HepG2 (cell line): ENCODE data around the gene EXOSC7. TPM values are rescaled to one million over a fixed set of nuclear protein-coding genes. Genes with fewer than 3 reads are reported as not detected.

Experiments
- ERF ChIP-seq: IDR thresholded peaks from 2 replicates; pipeline ENCODE4 v1.6.1; 2018; ENCODE audit warnings: missing biosample characterization, missing genetic modification reagents
- GATAD1 ChIP-seq: IDR thresholded peaks from 2 replicates; pipeline ENCODE4 v1.6.1; 2016; ENCODE audit warnings: missing genetic modification reagents, missing compliant biosample characterization
- GLI4 ChIP-seq: sonication (generic); formaldehyde crosslinking; IDR thresholded peaks from 2 replicates; pipeline ENCODE4 v1.5.1; 2020; ENCODE audit warnings: missing genetic modification reagents, mild to moderate bottlenecking, moderate library complexity, borderline replicate concordance
- GMEB1 ChIP-seq: sonication (generic); formaldehyde crosslinking; IDR thresholded peaks from 2 replicates; pipeline ENCODE4 v1.5.1; 2020; ENCODE audit warnings: missing genetic modification reagents, mild to moderate bottlenecking, borderline replicate concordance
- HOXA5 ChIP-seq: sonication (generic); formaldehyde crosslinking; IDR thresholded peaks from 2 replicates; pipeline ENCODE4 v1.4.0; 2020; ENCODE audit warnings: missing genetic modification reagents
- KMT2A ChIP-seq: sonication (generic); formaldehyde crosslinking; IDR thresholded peaks from 2 replicates; pipeline ENCODE4 v1.4.0; 2020; ENCODE audit warnings: missing genetic modification reagents
- PAXIP1 ChIP-seq: sonication (generic); formaldehyde crosslinking; conservative IDR thresholded peaks from 2 replicates; pipeline ENCODE4 v1.4.0; 2020; ENCODE audit warnings: mild to moderate bottlenecking, missing genetic modification reagents, moderate library complexity
- PCBP2 ChIP-seq: fragments of 200-400 bp; formaldehyde crosslinking; optimal IDR thresholded peaks from 2 replicates; pipeline ENCODE3; 2018; ENCODE audit warnings: low read length, low read depth; ENCODE audit not compliant: poor library complexity, severe bottlenecking
- PLRG1 ChIP-seq: fragments of 450-650 bp; conservative IDR thresholded peaks from 2 replicates; pipeline ENCODE4 v1.6.1; 2016
- RBM22 ChIP-seq: fragments of 200-400 bp; formaldehyde crosslinking; optimal IDR thresholded peaks from 2 replicates; pipeline ENCODE3; 2017; ENCODE audit warnings: mild to moderate bottlenecking, low read length, moderate library complexity
- RFX5 ChIP-seq: IDR thresholded peaks from 2 replicates; pipeline ENCODE4 v1.6.1; 2011; ENCODE audit warnings: low read depth, low read length, improper control_type of control experiment
- STAT5B ChIP-seq: sonication (generic); formaldehyde crosslinking; IDR thresholded peaks from 2 replicates; pipeline ENCODE4 v1.4.0; 2020; ENCODE audit warnings: missing genetic modification reagents
- THAP11 ChIP-seq: IDR thresholded peaks from 2 replicates; pipeline ENCODE4 v1.6.1; 2016; ENCODE audit warnings: missing biosample characterization, missing genetic modification reagents
- ZNF101 ChIP-seq: sonication (generic); formaldehyde crosslinking; IDR thresholded peaks from 2 replicates; pipeline ENCODE4 v1.4.0; 2020; ENCODE audit warnings: mild to moderate bottlenecking, low read depth, missing genetic modification reagents, borderline replicate concordance
- ZNF274 ChIP-seq: sonication (generic); formaldehyde crosslinking; IDR thresholded peaks from 2 replicates; pipeline ENCODE4 v1.5.1; 2020; ENCODE audit warnings: mild to moderate bottlenecking, missing genetic modification reagents
- ZNF687 ChIP-seq: sonication (generic); formaldehyde crosslinking; IDR thresholded peaks from 2 replicates; pipeline ENCODE4 v1.5.1; 2020; ENCODE audit warnings: mild to moderate bottlenecking, missing genetic modification reagents, moderate library complexity
- polyA plus RNA-seq, 8 experiments: library from polyadenylated mRNA; depleted of rRNA in 3 of 8; stranded (reverse) in 7 of 8; unstranded in 1 of 8; fragments of >200 nt; fragmentation: Illumina TruSeq in 4 of 8; extraction: Trizol in 4 of 8; gene quantifications; 2 replicates each; pipeline versions ENCODE4 v1.2.1 to v1.2.3, GENCODE V29; 2011 to 2016; ENCODE audit warnings: low read depth in 4 of 8, missing spikeins in 1 of 8, mixed read lengths in 1 of 8; ENCODE audit not compliant: insufficient read depth in 1 of 8
- total RNA-seq, 5 experiments: library from RNA; depleted of rRNA; stranded (reverse); fragments of >200 nt; fragmentation: Illumina TruSeq; extraction: Trizol; gene quantifications; 2 replicates each; pipeline ENCODE4 v1.2.3, GENCODE V29; 2016; ENCODE audit warnings: low read depth in 1 of 5
- TF ChIP-seq, protein P1 (sequence below): sonication (generic); formaldehyde crosslinking; IDR thresholded peaks from 2 replicates; pipeline ENCODE4 v1.4.0; 2020; ENCODE audit warnings: missing genetic modification reagents, borderline replicate concordance

EXOSC7 gene
- total and polyA plus RNA-seq, 2 of the 13 experiments (the other 11 are each of a cell fraction or from before 2014, with no cell fraction given): 68.3 to 74.7 TPM

DNA sequence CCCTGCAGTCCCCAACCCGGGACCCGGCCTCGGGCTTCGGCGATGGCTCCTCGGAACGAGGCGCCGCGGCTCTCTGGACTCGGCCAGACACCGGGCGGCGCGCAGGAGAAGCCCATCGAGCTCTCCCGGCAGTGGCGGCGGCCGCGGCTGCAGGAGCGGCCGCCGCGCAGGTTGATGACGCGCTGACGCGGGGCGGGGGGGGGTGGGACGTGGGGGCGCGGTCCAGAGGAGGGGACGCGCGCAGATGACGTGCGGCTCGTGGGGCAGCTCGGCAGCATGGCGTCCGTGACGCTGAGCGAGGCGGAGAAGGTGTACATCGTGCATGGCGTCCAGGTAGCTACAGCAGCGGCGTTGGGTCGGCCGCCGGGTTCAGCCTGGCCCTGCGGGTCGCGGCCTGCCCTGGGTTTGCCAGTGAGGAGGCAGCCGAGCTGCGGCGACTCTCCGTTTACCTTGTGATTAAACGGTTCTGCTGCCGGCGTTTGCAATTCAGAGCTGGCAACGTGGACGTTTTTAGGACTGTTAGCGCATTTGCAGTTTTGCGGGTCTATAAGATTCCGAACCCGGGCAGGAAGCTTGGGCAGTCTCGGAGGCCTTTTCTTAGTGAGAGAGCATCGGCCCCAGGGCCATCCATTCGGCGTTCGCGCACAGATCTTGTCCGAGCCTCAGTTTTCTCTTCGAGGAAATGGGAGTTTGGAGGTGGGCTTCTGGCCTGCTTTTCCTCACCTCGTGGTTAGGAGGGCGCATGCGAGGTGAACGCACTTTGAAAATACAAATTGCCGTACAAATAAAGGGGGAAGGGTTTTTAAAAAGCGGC is at the start of gene EXOSC7, which contains the start of gene ZDHHC3 (continued):
- peak; percentile 91 for TF ChIP-seq KMT2A (CRISPR knock-in tag)
- peak; percentile 86 for TF ChIP-seq THAP11 (CRISPR knock-in tag)
- peak; percentile 94 for TF ChIP-seq GATAD1 (CRISPR knock-in tag)
- TF ChIP-seq ZNF101 (CRISPR knock-in tag): no peak
- TF ChIP-seq STAT5B (CRISPR knock-in tag): 0 out of 2 replicates have a peak, but pooled peaks have one; percentile 20
- TF ChIP-seq RBM22: no peak
- TF ChIP-seq PAXIP1 (CRISPR knock-in tag): no peak; the same call in 1 of the 2 replicates
- TF ChIP-seq ERF (CRISPR knock-in tag): peak; percentile 84
- TF ChIP-seq HOXA5: peak; percentile 83
- peak; percentile 77 for TF ChIP-seq ZNF687 (CRISPR knock-in tag)
- peak; percentile 90 for TF ChIP-seq GMEB1 (CRISPR knock-in tag)
- no peak for TF ChIP-seq GLI4 (CRISPR knock-in tag)
- no peak for TF ChIP-seq ZNF274 (CRISPR knock-in tag)
- TF ChIP-seq, protein P1, sequence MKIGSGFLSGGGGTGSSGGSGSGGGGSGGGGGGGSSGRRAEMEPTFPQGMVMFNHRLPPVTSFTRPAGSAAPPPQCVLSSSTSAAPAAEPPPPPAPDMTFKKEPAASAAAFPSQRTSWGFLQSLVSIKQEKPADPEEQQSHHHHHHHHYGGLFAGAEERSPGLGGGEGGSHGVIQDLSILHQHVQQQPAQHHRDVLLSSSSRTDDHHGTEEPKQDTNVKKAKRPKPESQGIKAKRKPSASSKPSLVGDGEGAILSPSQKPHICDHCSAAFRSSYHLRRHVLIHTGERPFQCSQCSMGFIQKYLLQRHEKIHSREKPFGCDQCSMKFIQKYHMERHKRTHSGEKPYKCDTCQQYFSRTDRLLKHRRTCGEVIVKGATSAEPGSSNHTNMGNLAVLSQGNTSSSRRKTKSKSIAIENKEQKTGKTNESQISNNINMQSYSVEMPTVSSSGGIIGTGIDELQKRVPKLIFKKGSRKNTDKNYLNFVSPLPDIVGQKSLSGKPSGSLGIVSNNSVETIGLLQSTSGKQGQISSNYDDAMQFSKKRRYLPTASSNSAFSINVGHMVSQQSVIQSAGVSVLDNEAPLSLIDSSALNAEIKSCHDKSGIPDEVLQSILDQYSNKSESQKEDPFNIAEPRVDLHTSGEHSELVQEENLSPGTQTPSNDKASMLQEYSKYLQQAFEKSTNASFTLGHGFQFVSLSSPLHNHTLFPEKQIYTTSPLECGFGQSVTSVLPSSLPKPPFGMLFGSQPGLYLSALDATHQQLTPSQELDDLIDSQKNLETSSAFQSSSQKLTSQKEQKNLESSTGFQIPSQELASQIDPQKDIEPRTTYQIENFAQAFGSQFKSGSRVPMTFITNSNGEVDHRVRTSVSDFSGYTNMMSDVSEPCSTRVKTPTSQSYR (CRISPR knock-in tag): peak; percentile 29; the same call in 1 of the 2 replicates
- TF ChIP-seq PLRG1: no peak
- no peak for TF ChIP-seq PCBP2
- no peak for TF ChIP-seq RFX5
